ENCODE data around the gene MAK. TPM values are rescaled to one million over a fixed set of nuclear protein-coding genes. Genes with fewer than 3 reads are reported as not detected.

Gene MAK
- total RNA-seq, 2 experiments from 2014 or later, result 0.47 to 0.73 TPM

DNA sequence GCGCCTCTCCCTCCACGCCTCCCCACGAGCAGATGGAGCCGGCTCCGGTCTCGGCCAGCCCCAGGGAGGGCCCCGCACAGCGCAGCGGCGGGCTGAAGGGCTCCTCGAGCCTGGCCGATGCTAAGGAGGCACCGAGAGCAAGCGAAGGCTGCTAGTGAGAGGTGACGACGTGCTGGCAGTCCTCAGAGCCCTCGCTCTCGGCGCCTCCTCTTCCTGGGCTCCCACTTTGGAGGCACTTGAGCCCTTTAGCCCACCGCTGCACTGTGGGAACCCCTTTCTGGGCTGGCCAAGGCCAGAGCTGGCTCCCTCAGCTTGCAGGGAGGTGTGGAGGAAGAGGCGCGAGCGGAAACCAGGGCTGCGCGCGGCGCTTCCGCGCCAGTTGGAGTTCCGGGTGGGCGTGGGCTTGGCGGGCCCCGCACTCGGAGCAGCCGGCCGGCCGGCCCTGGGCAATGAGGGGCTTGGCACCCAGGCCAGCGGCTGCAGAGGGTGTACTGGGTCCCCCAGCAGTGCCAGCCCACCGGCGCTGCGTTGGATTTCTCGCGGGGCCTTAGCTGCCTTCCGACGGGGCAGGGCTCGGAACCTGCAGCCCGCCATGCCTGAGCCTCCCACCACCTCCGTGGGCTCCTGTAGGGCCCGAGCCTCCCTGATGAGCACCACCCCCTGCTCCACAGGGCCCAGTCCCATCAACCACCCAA is 117.9 kb downstream of the MAK start:
- DNase-seq, result peak; percentile 39 to 75 (median 58)
- peak overlapping the region; percentile 95 for H3K4me3 Mint-ChIP-seq
- peaks cover 15% of the 10 kb centered on the region for H3K36me3 Mint-ChIP-seq (ENCODE audit: low read depth)
- TF ChIP-seq, protein P1, sequence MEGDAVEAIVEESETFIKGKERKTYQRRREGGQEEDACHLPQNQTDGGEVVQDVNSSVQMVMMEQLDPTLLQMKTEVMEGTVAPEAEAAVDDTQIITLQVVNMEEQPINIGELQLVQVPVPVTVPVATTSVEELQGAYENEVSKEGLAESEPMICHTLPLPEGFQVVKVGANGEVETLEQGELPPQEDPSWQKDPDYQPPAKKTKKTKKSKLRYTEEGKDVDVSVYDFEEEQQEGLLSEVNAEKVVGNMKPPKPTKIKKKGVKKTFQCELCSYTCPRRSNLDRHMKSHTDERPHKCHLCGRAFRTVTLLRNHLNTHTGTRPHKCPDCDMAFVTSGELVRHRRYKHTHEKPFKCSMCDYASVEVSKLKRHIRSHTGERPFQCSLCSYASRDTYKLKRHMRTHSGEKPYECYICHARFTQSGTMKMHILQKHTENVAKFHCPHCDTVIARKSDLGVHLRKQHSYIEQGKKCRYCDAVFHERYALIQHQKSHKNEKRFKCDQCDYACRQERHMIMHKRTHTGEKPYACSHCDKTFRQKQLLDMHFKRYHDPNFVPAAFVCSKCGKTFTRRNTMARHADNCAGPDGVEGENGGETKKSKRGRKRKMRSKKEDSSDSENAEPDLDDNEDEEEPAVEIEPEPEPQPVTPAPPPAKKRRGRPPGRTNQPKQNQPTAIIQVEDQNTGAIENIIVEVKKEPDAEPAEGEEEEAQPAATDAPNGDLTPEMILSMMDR (IDR thresholded peaks at IDR 0.05), result no peak
- Histone ChIP-seq H3K36me3 (ENCODE audit: insufficient read depth, low read length) (no peaks in the 10 kb centered on the region), H3K4me1 (ENCODE audit: insufficient read depth, low read length) (peaks cover 40% of the 10 kb centered on the region), H3K9me3 (ENCODE audit: control insufficient read depth in 1 of 2, insufficient read depth in 1 of 2, low read length in 2 of 2) (no peaks in the 10 kb centered on the region), H3K4me3 (ENCODE audit: low read length) (peak overlapping the region; percentile 69), H3K27ac (ENCODE audit: low read depth in 1 of 2, low read length in 2 of 2) (peak overlapping the region; percentile 56 to 66), H3K27me3 (ENCODE audit: control insufficient read depth in 1 of 2, insufficient read depth in 2 of 2, low read length in 2 of 2) (no peaks in the 10 kb centered on the region)
- POLR2A ChIA-PET, result interaction anchor here (0.6 to 6.2 kb wide), 11 partner anchors 7 to 192 kb away, joined by 3 to 82 read pairs (median 3); partner anchors contain the start of genes C6orf52, PAK1IP1 and TMEM14B
- peak overlapping the region; percentile 92 for H3K27ac Mint-ChIP-seq
- CTCF ChIA-PET, result interaction anchor here (1.0 to 1.2 kb wide), 2 partner anchors 26 to 39 kb away, joined by 3 read pairs; partner anchors contain the start of genes C6orf52 and PAK1IP1
- peak; percentile 64 for ATAC-seq (ENCODE audit: poor library complexity)
- peaks cover 62% of the 10 kb centered on the region for H3K4me1 Mint-ChIP-seq (ENCODE audit: low read depth)
- intact Hi-C loops (cut with DNase I, micrococcal nuclease), result loop anchor here (1.0 to 2.0 kb wide), 2 partner anchors 26 to 27 kb away; partner anchors contain the start of genes C6orf52 (in 2 of the 2), PAK1IP1 (in 2 of the 2) and TMEM14B (in 1 of the 2)
- peaks cover 8% of the 10 kb centered on the region for H3K9me3 Mint-ChIP-seq
- H3K27me3 Mint-ChIP-seq, result no peaks in the 10 kb centered on the region

DNA sequence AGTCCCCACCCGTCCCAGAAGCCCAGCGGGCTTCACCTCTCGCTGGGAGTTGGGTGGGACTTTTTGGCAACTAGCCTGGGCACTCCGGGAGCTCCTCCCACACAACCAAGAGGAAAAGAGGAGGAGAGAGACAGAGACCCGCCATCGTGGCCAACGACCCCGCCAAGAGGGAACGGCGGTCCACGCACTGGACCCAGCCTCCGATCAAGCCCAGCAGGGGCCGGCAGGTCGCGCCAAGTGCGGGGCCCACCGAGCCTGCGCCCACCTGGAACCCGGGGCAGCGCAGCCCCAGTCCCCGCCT is 118.4 kb downstream of the MAK start:
- TF ChIP-seq, protein P1 (IDR thresholded peaks at IDR 0.05), result no peak
- ATAC-seq (ENCODE audit: poor library complexity) (no peak), DNase-seq (peak in 1 of 14 experiments; percentile 16)
- H3K4me1 Mint-ChIP-seq (ENCODE audit: low read depth), result peaks cover 57% of the 10 kb centered on the region
- Histone ChIP-seq H3K27ac (ENCODE audit: low read depth in 1 of 2, low read length in 2 of 2) (peak overlapping the region; percentile 33 to 66), H3K27me3 (ENCODE audit: control insufficient read depth in 1 of 2, insufficient read depth in 2 of 2, low read length in 2 of 2) (no peaks in the 10 kb centered on the region), H3K9me3 (ENCODE audit: control insufficient read depth in 1 of 2, insufficient read depth in 1 of 2, low read length in 2 of 2) (no peaks in the 10 kb centered on the region), H3K4me1 (ENCODE audit: insufficient read depth, low read length) (peaks cover 36% of the 10 kb centered on the region), H3K36me3 (ENCODE audit: insufficient read depth, low read length) (no peaks in the 10 kb centered on the region), H3K4me3 (ENCODE audit: low read length) (peak overlapping the region; percentile 69)
- no peaks in the 10 kb centered on the region for H3K27me3 Mint-ChIP-seq
- H3K36me3 Mint-ChIP-seq (ENCODE audit: low read depth), result peaks cover 15% of the 10 kb centered on the region
- ChIA-PET POLR2A (interaction anchor here (0.6 to 6.2 kb wide), 10 partner anchors 8 to 191 kb away, joined by 3 to 82 read pairs (median 3); partner anchors contain the start of genes C6orf52, PAK1IP1 and TMEM14B), CTCF (interaction anchor here (1.1 kb wide), 1 partner anchor 27 kb away, joined by 3 read pairs; no protein-coding TSS in a partner anchor)
- peak overlapping the region; percentile 92 for H3K27ac Mint-ChIP-seq
- intact Hi-C loops (cut with DNase I, micrococcal nuclease), result loop anchor here (1.0 to 2.0 kb wide), 3 partner anchors 15 to 27 kb away; partner anchors contain the start of genes C6orf52 (in 2 of the 2), PAK1IP1 (in 2 of the 2) and TMEM14B (in 1 of the 2)
- peak overlapping the region; percentile 94 for H3K4me3 Mint-ChIP-seq
- peaks cover 8% of the 10 kb centered on the region for H3K9me3 Mint-ChIP-seq

DNA sequence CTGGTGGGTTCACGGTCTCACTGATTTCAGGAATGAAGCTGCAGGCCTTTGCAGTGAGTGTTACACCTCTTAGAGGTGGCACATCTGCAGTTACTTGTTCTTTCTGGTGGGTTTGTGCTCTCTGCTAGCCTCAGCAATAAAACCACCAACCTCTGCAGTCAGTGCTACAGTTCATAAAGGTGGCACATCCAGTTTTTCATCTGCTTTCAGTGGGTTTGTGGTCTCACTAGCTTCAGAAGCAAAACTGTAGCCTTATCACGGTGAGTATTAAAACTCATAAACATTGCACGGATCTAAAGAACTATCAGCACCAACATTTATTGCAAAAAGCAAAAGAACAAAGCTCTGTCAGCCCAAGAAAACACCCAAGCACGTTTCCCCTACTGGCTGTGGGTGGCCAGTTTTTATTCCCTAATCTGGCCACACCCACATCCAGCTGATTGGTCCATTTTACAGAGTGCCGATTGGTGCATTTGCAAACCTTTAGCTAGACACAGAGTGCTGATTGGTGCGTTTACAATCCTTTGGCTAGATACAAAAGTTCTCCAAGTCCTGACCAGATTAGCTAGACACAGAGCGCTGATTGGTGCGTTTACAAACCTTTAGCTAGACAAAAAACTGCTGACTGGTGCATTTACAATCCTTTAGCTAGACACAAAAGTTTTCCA is 118.9 kb downstream of the MAK start:
- ChIA-PET POLR2A (interaction anchor here (0.6 to 6.2 kb wide), 9 partner anchors 8 to 191 kb away, joined by 3 to 82 read pairs (median 3); partner anchors contain the start of genes C6orf52, PAK1IP1 and TMEM14B), CTCF (interaction anchor here (0.6 to 1.1 kb wide), 2 partner anchors 28 to 58 kb away, joined by 3 read pairs; no protein-coding TSS in a partner anchor)
- peaks cover 31% of the 10 kb centered on the region for H3K4me1 ChIP-seq (ENCODE audit: insufficient read depth, low read length)
- no peaks in the 10 kb centered on the region for H3K9me3 ChIP-seq (ENCODE audit: control insufficient read depth in 1 of 2, insufficient read depth in 1 of 2, low read length in 2 of 2)
- peak overlapping the region; percentile 69 for H3K4me3 ChIP-seq (ENCODE audit: low read length)
- H3K9me3 Mint-ChIP-seq, result peaks cover 8% of the 10 kb centered on the region
- peaks cover 52% of the 10 kb centered on the region for H3K4me1 Mint-ChIP-seq (ENCODE audit: low read depth)
- H3K36me3 ChIP-seq (ENCODE audit: insufficient read depth, low read length), result no peaks in the 10 kb centered on the region
- DNase-seq (peak in 7 of 14 experiments; percentile 9 to 60 (median 56)), ATAC-seq (ENCODE audit: poor library complexity) (peak; percentile 47)
- H3K36me3 Mint-ChIP-seq (ENCODE audit: low read depth), result peaks cover 15% of the 10 kb centered on the region
- peak overlapping the region; percentile 92 for H3K27ac Mint-ChIP-seq
- TF ChIP-seq, protein P1 (IDR thresholded peaks at IDR 0.05), result no peak
- no peaks in the 10 kb centered on the region for H3K27me3 ChIP-seq (ENCODE audit: control insufficient read depth in 1 of 2, insufficient read depth in 2 of 2, low read length in 2 of 2)
- H3K4me3 Mint-ChIP-seq, result peak overlapping the region; percentile 94
- H3K27me3 Mint-ChIP-seq, result no peaks in the 10 kb centered on the region
- no peak overlapping the region for H3K27ac ChIP-seq (ENCODE audit: low read depth in 1 of 2, low read length in 2 of 2)
- intact Hi-C loops (cut with DNase I, micrococcal nuclease), result loop anchor here in 1 of 2 experiments (2.0 kb wide), 1 partner anchor 15 kb away; no protein-coding TSS in a partner anchor
